Hematopoietic multipotent progenitor cell treated with erythropoietin and hydrocortisone succinate and interleukin-3 and kit ligand, for 4 days (in vitro differentiated cells): Measurements from ENCODE around the gene PRICKLE1.

Experiments used
- DNase-seq: peaks from one replicate; pipeline ENCODE4 v3.0.0-alpha.2; 2015

PRICKLE1 gene

DNA sequence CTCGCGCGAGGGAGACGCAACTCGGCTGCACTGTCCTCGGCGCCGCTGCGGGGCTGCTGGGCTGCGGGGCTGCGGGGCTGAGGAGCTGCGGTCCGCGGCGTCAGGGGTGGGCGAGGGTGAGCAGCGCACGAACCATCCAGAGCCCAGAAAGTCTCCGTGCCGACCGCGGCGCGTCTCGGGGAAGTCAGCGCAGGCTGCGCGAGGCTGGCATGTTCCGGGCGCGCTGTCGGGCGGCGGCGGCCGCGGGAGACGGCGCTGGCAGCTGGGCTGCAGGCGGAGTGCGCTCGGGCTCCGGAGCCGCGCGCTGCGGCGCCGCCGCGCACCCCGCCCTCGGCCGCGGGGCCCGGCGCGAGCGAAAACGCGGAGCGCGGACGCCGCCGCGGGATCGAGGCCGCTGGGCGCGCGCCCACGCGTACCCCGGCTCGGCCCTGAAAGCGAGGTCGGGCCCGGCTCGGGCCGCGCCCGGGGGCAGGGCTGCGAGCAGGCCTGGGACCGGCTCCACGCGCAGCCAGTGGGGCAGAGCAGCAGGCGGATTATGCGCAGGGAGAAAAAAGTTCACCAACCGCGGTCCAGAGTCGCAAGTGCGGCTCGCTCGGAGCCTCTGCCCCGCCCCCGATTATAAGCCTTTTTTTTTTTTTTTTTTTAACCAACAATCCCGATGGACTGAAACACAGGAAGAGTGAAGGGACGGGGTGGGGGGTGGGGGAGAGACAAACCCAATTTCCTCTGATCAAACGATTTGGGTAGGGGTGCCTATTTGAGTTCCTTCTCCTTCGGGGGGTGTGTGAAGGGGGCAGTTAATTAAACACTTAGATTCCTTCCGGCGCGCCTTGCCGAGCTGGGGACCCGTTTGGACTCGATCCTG lies at the start of gene PRICKLE1:
PRICKLE1 (minus strand) TSS at position 282 of the 865 bp plus-strand sequence. CDS start 117,230 bp downstream, outside the sequence.
- peak; percentile 65 for DNase-seq

DNA sequence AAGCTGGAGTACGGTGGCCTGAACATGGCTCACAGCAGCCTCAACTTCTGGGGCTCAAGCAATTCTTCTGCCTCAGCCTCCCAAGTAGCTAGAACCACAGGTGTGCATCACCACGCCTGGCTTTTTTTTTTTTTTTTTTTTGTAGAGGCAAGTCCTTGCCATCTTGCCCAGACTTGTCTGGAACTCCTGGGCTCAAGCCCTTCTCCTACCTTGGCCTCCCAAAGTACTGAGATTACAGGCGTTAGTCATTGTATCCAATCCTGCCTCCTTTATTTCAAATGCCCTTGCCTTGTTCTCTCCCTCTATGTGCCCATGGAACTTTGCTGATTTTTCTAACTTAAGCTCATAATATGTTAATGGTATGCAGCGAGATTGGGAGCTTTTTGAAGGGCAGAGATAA lies 49.2 kb upstream of the PRICKLE1 start:
- DNase-seq, result no peak

DNA sequence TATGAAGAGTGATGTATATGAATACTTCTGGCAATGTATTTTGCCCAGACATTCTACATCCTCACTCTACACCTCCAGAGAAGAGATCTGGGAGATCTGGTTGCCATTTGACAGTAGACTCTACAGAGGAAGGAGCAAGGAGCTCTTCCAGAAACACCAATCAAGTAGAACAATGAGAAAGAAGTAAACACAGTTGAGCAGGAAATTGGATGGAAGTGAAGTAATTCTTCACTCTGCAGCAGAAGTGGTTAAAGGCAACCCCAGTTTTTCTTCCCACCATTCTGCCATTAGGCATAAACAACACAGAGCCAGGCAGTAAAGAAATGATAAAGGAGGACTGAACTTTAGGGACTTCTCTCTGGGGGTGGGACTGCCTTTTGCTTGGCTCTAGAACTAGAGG lies 48.5 kb upstream of the PRICKLE1 start:
- DNase-seq, result no peak

DNA sequence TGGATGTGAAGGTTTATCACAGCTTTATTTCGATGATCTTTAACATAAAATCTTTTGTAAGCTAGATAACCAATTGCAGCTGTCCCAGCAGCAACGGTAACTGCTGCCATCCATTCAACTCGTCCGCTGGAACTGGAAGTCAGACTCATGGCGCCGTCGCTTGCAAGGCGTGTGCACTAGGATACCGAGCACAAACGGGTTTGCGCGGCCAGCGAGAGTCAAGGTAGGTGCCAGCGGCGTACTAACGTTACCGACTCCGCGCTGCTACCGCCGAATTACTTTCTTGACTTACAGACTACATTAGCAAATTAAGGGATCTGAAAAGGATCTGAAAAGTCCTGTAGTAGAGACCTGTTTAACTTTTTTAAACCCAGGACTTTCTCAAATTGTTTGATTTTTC lies 47.4 kb upstream of the PRICKLE1 start:
- no peak for DNase-seq

DNA sequence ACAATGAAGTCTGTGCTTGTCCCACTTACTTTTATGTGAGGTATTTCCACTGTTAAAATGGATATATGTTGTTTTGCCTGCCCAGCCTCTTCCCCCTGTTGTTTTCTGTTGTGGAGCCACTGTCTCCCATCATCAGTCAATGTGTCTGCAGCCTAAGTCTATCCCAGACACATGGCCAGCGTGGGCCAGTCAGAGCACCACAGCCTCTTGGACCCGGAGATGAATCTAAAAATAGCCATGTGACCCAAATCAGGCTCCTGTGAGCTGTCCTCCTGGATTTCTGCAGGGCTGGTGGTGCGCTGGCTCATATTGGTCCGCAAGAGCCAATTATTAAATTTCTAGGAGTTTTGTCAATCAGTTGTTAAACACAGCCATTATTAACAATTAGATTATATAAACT lies 44.0 kb upstream of the PRICKLE1 start:
- DNase-seq, result no peak

DNA sequence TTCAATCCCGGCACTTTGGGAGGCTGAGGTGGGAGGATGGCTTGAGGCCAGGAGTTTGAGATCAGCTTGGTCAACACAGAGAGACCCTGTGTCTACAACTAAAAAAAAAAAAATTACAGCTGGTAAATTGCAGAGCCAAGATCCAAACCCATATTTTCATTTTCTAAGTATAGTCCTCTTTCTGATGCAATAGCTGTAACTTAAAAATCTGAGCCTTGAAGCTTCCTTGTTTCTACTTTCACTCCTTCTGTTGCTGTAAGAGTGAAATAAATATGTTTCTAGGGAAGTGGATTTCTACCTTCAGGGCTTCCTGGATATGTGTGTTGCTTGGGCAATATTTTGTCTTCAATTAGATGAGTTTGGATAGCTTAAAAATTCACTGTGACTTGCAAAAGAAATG lies 42.0 kb upstream of the PRICKLE1 start:
- DNase-seq, result no peak

DNA sequence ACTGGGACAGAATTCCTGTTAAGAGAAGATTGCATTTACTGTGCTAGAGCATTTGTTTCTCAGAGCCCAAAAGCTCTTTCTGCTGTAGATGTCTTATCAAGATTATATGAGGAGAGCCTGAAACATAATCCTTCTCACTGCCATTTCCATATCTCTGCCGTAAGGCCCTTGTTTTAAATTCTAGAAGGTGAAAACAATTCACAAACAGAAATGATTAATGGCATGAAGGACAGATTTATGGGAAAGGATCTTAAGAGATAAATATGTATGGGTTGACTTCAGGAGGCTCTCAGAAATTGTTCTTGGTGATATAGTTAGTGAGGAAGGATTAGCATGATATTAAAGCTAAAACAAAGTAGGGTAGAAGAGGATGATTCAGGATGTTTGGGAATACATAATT lies 40.8 kb upstream of the PRICKLE1 start:
- no peak for DNase-seq

DNA sequence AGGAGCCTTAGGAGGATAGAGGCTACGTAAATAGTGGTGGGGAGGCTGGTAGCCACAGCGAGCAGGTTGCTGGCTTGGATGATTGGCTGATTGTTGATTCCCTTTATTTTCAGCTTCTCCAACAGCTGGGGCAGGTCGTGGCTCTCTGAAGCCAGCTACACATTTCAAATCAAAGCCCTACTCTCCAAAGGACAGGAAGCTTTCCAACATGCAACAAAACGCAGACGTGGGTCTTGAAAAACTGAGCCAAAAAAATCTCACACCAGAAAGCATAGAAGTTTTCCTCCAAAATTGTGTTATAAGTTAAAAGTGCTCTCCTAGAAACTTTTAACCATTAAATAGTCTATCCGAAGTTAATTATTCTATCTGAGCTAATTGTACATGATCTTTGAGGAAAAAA lies 37.6 kb upstream of the PRICKLE1 start:
- DNase-seq, result no peak

DNA sequence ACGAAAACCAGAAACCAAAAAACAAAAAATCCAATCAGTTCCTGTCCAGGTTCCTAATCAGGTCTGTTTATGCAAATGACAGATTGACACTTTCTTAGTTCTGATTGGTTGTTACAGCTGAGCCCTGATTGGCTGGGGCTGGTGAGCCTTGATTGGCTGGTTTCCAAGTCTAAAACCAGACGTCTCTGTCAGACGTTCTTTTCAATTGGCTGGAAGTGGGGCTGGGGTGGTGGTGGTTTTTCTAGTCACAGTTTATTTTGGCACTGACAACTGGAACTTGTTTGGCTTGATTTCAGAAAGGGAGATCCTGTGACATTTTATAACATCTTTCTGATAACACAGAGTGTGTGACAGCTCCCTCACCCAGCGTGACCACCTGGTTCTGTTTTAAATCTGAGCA lies 36.1 kb upstream of the PRICKLE1 start:
- no peak for DNase-seq

DNA sequence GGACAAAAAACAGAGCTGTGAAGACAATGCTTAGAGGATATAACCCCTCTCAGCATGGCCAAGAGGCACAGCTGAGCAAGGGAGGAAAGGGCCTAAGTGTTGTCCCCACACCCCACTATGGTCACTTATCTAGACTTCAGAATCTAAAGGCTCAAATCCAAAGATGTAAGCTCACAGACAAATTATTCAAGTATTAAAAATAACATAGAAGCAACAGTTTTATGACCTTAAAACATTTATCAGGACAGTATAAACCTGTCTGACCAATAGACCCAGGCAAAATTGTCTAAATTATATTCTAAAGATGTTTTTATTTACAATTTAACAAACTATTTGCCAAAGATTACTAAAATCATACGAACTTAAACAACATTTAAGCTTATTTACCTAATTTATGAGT lies 28.1 kb upstream of the PRICKLE1 start:
- DNase-seq, result no peak

DNA sequence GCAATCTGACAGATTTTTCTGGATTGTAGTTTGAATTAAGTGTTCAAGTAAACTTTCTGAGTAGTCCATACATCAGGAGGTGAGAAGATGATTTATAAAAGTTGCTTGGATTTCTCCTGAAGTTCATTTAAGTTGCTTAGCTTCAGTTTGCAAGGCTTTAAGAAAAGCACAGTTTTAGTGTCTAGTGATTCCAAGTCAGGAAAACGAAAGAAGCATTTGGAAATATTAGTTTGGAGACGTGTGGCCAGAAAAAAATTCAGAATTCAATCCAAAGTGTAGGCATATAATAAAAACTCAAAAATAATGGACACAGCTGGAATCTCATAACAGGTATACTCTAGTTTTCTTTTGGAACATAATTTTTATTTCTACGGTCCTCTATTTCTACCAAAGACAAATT lies 25.5 kb upstream of the PRICKLE1 start:
- DNase-seq, result no peak

DNA sequence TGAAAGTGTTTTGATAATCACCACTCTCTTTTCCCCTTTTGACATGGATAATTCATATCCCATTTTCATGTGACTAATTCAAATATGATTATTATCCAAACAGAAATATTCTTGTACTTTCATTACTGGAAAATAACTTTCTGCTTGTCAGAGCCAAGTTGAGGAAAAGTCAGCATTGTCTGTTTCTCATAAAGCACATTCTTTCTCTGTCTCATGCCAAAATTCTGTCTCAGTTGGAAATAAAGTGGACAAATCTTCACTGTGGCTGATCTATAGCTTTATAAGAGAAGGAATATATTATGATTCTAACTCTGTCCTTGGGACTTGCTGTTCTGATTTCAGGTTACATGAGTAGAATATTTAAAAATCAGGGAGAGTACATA lies 22.7 kb upstream of the PRICKLE1 start:
- DNase-seq, result no peak

DNA sequence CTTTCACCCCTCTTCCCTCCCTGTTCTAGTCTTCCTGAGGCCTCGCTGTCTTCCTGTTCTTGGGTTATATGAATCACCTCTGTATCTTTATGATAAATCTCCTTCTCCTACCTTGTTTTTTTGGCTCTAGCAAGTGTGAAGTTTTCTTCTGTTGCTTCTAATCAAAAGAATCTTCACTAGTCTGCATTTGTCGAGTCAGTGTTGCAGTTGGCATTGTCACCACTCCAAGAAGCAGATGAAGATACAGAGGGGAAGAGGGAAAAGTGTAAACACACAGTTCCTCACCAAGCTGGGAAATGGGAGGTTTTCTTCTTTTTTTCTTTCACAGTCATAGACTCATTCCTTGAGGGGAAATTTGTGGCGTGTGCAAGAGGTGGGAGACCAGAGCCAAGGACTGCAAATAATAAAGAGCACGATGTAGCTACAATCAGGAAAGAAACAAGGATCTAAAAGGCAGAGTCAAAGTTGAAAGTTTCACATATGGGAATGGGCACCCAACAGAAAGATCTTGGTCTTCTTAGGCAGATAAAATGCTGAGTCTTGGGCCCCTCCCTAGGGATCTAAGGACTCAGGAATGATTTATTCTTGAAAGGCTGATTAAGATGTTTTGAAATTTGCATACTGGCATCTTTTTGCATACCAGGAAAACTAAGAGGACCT lies 22.2 kb upstream of the PRICKLE1 start:
- no peak for DNase-seq

DNA sequence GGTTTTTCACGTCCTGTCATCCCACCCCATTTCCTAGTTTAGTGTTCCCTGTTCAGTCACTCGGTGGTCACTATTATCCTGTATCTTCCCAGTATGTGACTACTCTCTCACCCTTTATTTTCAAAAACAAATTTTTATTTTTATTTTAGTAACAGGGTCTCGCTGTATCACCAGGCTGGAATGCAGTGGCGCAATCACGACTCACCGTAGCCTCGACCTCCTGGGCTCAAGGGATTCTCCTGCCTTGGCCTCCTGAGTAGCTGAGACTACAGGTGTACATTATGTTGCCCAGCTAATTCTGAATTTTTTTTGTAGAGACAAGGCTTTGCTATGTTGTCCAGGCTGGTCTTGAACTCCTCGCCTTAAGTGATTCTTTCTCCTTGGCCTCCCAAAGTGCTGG lies 20.1 kb upstream of the PRICKLE1 start:
- DNase-seq, result no peak

DNA sequence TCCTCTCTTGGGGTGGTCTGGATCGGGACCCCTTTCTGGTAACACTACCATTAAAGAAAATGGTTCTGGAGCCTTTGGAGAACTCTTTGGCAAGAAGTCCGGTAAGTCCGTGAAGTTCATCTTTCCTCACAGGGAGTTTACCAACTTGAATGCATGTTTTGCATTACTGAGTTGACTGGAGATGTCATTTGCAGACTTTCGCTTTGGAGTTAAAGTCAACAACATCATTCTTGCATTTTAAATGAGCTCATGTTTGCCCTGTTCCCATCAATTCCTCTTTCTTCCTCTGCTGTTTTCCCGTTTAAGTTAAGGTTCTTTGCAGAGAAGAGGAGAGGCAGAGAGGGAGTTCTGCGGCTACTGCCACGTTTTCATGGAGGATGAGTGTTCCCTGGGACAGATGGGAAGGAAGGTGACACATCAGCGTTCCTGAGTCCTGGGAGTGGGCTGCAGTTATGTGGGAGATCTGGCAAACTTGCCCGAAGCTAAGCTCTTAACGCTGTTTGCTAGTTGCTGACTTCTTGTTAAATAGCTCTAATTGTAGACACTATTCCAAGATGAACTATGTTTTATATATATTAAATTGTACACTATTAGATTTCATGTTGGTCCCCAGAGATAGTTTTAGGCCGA lies 18.8 kb upstream of the PRICKLE1 start:
- no peak for DNase-seq

DNA sequence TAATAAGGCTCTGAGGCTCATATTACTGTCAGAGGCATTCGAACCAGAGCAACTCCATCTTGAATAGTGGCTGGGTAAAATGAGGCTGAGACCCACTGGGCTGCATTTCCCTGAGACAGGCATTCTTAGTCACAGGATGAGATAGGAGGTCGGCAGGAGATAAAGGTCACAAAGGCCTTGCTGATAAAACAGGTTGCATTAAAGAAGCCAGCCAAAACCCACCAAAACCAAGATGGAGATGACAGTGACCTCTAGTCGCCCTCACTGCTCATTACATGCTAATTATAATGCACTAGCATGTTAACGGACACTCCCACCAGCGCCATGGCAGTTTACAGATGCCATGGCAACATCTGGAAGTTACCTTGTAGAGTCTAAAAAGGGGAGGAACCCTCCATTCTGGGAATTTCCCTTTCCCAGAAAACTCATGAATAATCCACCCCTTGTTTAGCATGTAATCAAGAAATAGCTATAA lies 18.1 kb upstream of the PRICKLE1 start:
- no peak for DNase-seq

DNA sequence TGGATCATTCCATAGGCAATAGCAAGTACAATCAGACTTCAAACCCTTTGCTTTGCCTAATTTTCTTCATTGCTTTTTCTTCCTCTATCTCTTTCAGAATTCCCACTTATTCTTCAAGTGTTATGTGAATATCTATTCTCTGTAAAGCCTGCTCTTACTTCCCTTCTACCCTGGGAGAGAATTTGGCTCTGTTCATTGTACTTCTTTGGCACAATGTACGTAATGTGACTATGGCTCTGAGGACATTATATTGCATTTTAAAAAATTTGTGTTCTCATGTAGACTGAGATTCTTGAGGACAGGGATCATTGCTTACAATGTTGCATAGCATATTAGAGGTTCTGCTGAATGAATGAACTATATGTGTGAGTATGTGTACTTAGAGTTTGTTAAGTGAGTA lies 16.9 kb upstream of the PRICKLE1 start:
- no peak for DNase-seq

DNA sequence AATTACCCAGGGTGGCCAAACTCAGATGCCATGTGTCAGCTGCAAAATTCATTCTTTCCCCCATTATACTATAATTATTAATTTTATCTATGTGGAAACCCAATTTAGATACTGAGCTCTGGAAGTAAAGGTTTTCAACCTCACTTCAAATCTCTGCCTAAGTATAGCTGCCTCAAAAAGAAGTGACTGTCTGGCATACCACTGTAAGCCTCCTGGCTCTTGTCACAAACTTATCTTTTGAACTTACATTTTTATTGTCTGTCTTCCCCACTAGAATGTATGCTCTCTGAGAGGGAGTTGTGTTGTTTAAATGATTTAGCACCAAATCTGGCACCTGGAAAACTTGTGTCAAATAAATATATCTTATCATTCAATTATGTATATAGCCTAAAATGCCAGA lies 16.1 kb upstream of the PRICKLE1 start:
- no peak for DNase-seq

DNA sequence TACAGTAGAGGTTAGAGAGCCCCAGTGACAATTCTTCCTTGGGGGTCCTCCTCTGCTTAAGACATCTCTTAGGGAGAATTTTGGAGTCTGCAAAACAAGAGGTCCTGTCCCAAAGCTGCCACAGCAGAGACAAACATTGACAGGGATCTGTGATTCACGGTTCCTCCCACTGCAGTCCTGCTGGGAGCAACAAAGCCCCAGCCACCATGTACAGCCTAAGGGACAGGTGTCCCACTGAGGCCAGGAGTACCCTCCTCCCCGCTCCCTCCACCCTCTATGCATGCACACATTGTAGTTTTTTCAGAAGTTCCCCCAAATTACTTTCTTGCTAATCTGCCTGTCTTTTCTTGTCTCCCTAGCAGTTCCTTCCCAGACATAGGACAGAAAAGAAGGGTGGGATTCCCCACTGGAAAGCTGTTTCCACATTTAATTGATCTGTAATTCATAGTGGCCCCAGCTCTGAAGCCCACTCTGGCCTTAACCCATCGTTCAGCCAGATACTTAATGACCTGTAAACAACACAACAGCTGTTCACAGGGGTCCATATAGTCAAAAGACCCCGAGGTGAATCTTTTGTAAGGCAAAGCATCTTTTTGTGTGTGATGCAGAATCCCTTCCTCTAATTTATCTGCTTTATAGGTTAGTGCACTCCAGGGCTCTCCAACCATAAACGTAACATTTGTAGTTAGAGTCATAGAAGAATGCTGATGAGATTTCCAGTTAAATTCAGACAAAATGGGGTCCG lies 13.9 kb upstream of the PRICKLE1 start:
- no peak for DNase-seq

DNA sequence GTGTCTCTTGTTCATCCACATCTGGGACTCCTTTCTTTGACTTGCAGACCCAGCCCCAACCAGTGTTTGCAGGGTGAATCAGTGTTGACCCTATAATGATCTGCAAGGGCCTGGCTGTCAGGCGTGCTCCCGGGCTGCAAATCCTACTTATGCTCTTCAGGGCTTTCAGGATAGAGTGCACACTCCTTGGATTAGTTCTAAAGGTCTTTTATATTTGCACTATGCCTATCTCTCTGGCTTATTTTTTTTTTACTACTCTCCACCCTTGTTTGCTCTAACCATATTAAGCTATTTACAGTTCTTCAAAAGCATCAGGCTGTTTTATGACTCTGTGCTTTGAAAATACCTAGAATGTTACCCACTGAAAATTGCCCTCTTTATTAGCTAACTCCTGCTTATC lies 4.3 kb upstream of the PRICKLE1 start:
- no peak for DNase-seq

DNA sequence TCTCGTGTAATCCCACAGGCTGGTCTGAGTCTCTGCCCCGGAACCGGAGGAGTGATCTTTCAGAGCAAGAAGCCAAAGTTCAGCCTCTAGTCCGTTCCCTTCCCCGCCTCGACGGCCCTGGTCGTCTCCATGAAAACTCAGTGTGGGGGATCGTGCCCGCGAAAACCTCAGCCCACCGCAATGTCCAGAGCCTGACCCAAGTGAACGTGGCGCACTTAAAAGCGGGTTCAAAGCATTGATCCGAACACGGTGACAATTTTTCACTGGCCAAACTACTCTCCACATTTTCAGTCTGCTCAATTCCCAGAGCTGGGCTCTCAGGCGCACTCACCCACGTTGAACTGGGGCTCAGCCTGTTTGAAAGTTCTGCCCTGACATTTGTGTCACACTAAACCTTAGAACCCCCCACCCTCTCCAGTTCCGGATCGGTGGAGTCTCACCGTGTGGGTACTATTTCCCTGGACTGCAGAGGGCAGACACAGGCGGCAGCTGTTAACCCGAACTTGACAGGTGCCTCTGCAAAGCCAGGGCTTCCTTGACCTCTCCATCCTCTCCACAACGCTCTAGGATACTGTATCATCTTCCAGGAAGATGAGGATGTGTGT lies 886 bp upstream of the PRICKLE1 start:
- DNase-seq, result peak; percentile 29

DNA sequence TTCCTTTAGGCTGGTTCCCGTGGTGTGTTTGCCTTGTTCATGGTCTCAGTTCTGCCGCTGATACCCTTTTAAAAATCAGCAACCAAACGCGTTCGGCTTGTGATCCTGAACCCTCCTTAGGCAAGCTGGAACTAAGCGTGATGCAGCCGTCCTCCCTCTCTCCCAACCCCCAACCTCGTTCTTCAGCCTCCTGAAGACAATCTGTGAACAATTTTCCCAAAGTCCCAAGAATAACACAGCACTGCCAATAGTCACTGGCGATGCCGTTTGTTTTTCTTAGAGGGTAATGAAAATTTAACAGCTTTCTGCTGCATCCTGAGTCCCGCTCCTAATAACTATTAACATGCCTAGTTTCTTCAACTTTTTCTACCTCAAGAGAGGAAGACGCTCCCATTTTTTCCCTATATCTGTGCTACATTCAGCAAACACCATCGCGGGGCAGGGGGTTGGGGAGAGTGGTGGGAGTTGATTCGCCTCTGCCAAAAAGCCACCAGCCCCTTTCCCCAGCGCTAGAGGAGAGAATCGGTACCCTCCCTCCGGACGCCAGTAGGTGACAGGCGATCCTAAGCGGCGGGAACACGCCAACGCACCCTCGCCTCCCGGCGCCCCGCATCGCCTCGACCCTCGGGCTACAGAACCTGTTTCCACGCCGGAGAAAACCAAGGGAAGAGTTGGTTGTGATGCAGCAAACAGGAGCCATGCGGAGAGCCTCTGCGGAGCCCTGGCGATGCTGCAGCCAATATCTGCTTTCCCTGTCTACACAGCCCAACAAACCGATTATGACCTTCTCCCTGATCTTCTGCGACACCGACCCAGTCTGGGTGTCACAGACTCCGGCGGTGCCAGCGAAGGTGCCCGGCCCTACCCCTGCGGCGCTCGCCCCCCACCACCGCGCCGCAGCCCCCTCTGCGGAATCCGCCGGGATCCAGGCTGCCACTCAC lies 752 bp downstream of the PRICKLE1 start:
- DNase-seq, result peak; percentile 44
